Fibroblast of lung (primary cell): ENCODE measurements around the gene NLRP3. TPM values are rescaled to one million over a fixed set of nuclear protein-coding genes. Genes with fewer than 3 reads are reported as not detected.

Experiments used
- DNase-seq, 2 donors: peaks; one replicate each; pipeline versions ENCODE4 v3.0.0 to v3.0.0-alpha.2; 2010; ENCODE audit warnings: low read depth in 2 of 2
- H2AFZ ChIP-seq: 2 replicates; pipeline ENCODE4 v1.5.1; 2012; ENCODE audit warnings: low read length, control low read depth, inconsistent platforms
- H3K27ac ChIP-seq: 2 replicates; pipeline ENCODE4 v1.5.1; 2011; ENCODE audit warnings: low read length, control low read depth; ENCODE audit not compliant: insufficient read depth
- H3K27me3 ChIP-seq: 2 replicates; pipeline ENCODE4 v1.5.1; 2011; ENCODE audit warnings: mild to moderate bottlenecking, low read length; ENCODE audit not compliant: control insufficient read depth, insufficient read depth
- H3K36me3 ChIP-seq: 2 replicates; pipeline ENCODE4 v1.5.1; 2011; ENCODE audit warnings: low read length; ENCODE audit not compliant: control insufficient read depth, insufficient read depth
- H3K4me1 ChIP-seq: 2 replicates; pipeline ENCODE4 v1.5.1; 2011; ENCODE audit warnings: low read length; ENCODE audit not compliant: control insufficient read depth, insufficient read depth; ENCODE audit errors: extremely low read depth
- H3K4me2 ChIP-seq: 2 replicates; pipeline ENCODE4 v1.5.1; 2011; ENCODE audit warnings: low read length, control low read depth; ENCODE audit not compliant: insufficient read depth; ENCODE audit errors: extremely low read depth
- H3K4me3 ChIP-seq, 4 experiments: fragments of 200-600 bp in 1 of 4; sonication (generic) in 1 of 4; replicated peaks in 1 of 4; 2 replicates each; pipeline ENCODE4 v1.5.1; 2011 to 2016; ENCODE audit warnings: low read length in 4 of 4, low read depth in 3 of 4, mild to moderate bottlenecking in 3 of 4, control low read depth in 2 of 4, inconsistent platforms in 1 of 4, mixed read lengths in 1 of 4; ENCODE audit not compliant: insufficient read depth in 1 of 4; ENCODE audit errors: control extremely low read depth in 1 of 4
- H3K79me2 ChIP-seq: 2 replicates; pipeline ENCODE4 v1.5.1; 2012; ENCODE audit warnings: mild to moderate bottlenecking, low read length, inconsistent platforms; ENCODE audit not compliant: control insufficient read depth, insufficient read depth
- H3K9ac ChIP-seq: 2 replicates; pipeline ENCODE4 v1.5.1; 2011; ENCODE audit warnings: mild to moderate bottlenecking, low read length, control low read depth; ENCODE audit not compliant: insufficient read depth
- H3K9me3 ChIP-seq: 2 replicates; pipeline ENCODE4 v1.5.1; 2012; ENCODE audit warnings: low read depth, low read length; ENCODE audit not compliant: control insufficient read depth, insufficient read depth
- H4K20me1 ChIP-seq: 2 replicates; pipeline ENCODE4 v1.5.1; 2011; ENCODE audit warnings: low read length; ENCODE audit not compliant: control insufficient read depth, insufficient read depth; ENCODE audit errors: extremely low read depth
- EZH2 ChIP-seq: IDR thresholded peaks from 2 replicates; pipeline ENCODE4 v1.5.1; 2012; ENCODE audit warnings: low read length, control low read depth, mild to moderate bottlenecking; ENCODE audit errors: missing control alignments
- polyA plus RNA-seq, 2 donors: library from polyadenylated mRNA; depleted of rRNA in 1 of 2; stranded (reverse) in 1 of 2; unstranded in 1 of 2; fragments of >200 nt; gene quantifications; 2 replicates each; pipeline ENCODE4 v1.2.1, GENCODE V29; 2011 to 2012; ENCODE audit warnings: missing spikeins in 1 of 2
- total RNA-seq: library from RNA; depleted of rRNA; stranded (reverse); fragments of >200 nt; gene quantifications from 2 replicates; pipeline ENCODE4 v1.2.1, GENCODE V29; 2014
- TF ChIP-seq, protein P1 (sequence below), 2 donors: IDR thresholded peaks in 1 of 2; conservative IDR thresholded peaks in 1 of 2; 1 replicate in 1 of 2; 2 replicates in 1 of 2; pipeline ENCODE4 v1.5.1; 2011 to 2012; ENCODE audit warnings: low read length in 2 of 2, control low read depth in 1 of 2, inconsistent platforms in 1 of 2, low read depth in 1 of 2, mild to moderate bottlenecking in 1 of 2

Gene NLRP3
- total and polyA plus RNA-seq, 2 donors (not counting 1 experiment from before 2014, with no cell fraction given) = under 0.01 to 0.07 TPM

DNA sequence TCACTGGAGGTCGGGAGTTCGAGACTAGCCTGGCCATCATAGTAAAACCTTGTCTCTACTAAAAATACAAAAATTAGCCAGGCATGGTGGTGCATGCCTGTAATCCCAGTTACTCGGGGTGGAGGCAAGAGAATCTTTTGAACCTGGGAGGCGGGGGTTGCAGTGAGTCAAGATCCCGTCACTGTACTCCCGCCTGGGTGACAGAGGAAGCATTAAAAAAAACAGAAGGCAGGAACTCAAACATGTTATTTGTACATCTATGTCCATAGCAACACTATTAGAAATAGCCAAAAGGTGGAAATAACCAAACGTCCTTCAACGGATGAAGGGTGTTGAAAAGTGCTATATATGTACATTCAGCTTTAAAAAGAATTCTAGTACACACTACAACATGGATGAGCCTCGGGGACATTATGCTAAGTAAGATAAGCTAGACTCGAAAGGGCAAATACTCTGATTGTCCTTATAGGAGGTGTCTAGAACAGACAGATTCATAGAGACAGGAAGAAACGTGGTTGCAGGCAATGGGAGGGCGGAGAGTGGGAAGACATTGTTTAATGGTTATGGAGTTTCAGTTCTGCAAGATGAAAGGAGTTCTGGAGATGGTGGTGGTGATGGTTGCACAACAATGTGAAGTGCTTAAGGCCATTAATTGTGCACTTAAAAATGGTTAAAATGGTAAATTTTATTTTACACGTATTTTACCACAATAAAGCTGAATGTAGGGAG is 19.2 kb downstream of the NLRP3 start:
- H3K4me2 ChIP-seq = no peak overlapping the region
- H3K79me2 ChIP-seq = no peaks in the 10 kb centered on the region
- no peaks in the 10 kb centered on the region for H3K9me3 ChIP-seq
- H2AFZ ChIP-seq = no peak overlapping the region
- DNase-seq = no peak
- no peak overlapping the region for H3K27ac ChIP-seq
- H3K4me3 ChIP-seq = no peak overlapping the region
- TF ChIP-seq, protein P1, sequence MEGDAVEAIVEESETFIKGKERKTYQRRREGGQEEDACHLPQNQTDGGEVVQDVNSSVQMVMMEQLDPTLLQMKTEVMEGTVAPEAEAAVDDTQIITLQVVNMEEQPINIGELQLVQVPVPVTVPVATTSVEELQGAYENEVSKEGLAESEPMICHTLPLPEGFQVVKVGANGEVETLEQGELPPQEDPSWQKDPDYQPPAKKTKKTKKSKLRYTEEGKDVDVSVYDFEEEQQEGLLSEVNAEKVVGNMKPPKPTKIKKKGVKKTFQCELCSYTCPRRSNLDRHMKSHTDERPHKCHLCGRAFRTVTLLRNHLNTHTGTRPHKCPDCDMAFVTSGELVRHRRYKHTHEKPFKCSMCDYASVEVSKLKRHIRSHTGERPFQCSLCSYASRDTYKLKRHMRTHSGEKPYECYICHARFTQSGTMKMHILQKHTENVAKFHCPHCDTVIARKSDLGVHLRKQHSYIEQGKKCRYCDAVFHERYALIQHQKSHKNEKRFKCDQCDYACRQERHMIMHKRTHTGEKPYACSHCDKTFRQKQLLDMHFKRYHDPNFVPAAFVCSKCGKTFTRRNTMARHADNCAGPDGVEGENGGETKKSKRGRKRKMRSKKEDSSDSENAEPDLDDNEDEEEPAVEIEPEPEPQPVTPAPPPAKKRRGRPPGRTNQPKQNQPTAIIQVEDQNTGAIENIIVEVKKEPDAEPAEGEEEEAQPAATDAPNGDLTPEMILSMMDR (conservative IDR thresholded peaks at IDR 0.05 in 1 of 2, IDR thresholded peaks at IDR 0.05 in 1 of 2; ENCODE audit: low read depth in 1 of 2, low read length in 2 of 2) = no peak
- TF ChIP-seq EZH2 = no peak
- no peak overlapping the region for H3K9ac ChIP-seq
- no peaks in the 10 kb centered on the region for H3K4me1 ChIP-seq
- H3K27me3 ChIP-seq = no peaks in the 10 kb centered on the region
- no peaks in the 10 kb centered on the region for H3K36me3 ChIP-seq
- H4K20me1 ChIP-seq = no peaks in the 10 kb centered on the region

GRCh38 chr1:247435759-247436147 is 19.8 kb downstream of the NLRP3 start:
- no peaks in the 10 kb centered on the region for H3K9me3 ChIP-seq

More at GRCh38 chr1:247435759-247436147, 19.8 kb downstream of the NLRP3 start:
- no peaks in the 10 kb centered on the region for H4K20me1 ChIP-seq
- H3K4me2 ChIP-seq = no peak overlapping the region
- H3K4me3 ChIP-seq = no peak overlapping the region
- H3K79me2 ChIP-seq = no peaks in the 10 kb centered on the region
- no peaks in the 10 kb centered on the region for H3K36me3 ChIP-seq
- no peak overlapping the region for H3K9ac ChIP-seq
- H3K4me1 ChIP-seq = no peaks in the 10 kb centered on the region
- H3K27ac ChIP-seq = no peak overlapping the region
- no peak overlapping the region for H2AFZ ChIP-seq
- no peak for DNase-seq
- TF ChIP-seq EZH2 = no peak
- TF ChIP-seq, protein P1 (conservative IDR thresholded peaks at IDR 0.05 in 1 of 2, IDR thresholded peaks at IDR 0.05 in 1 of 2; ENCODE audit: low read depth in 1 of 2, low read length in 2 of 2) = no peak
- H3K27me3 ChIP-seq = no peaks in the 10 kb centered on the region
